Muscle layer of duodenum (tissue), 2 donors: ENCODE results near the gene HSPB9.

Source experiments
- H3K27ac ChIP-seq: one replicate; pipeline ENCODE4 v1.7.0; 2013; ENCODE audit warnings: mild to moderate bottlenecking, low read length
- H3K27me3 ChIP-seq: one replicate; pipeline ENCODE4 v1.7.0; 2013; ENCODE audit warnings: low read depth, mild to moderate bottlenecking, control low read depth, low read length
- H3K36me3 ChIP-seq, 2 donors: one replicate each; pipeline ENCODE4 v1.7.0; 2013; ENCODE audit warnings: low read length in 2 of 2, control low read depth in 1 of 2, mild to moderate bottlenecking in 1 of 2; ENCODE audit not compliant: insufficient read depth in 2 of 2, control insufficient read depth in 1 of 2
- H3K4me1 ChIP-seq, 2 donors: one replicate each; pipeline ENCODE4 v1.7.0; 2013; ENCODE audit warnings: low read length in 2 of 2, mild to moderate bottlenecking in 2 of 2, control low read depth in 1 of 2, moderate library complexity in 1 of 2; ENCODE audit not compliant: insufficient read depth in 2 of 2, control insufficient read depth in 1 of 2
- H3K4me3 ChIP-seq, 2 donors: one replicate each; pipeline ENCODE4 v1.7.0; 2013; ENCODE audit warnings: low read length in 2 of 2, low read depth in 1 of 2, mild to moderate bottlenecking in 1 of 2
- H3K9me3 ChIP-seq, 2 donors: one replicate each; pipeline ENCODE4 v1.7.0; 2013; ENCODE audit warnings: low read length in 2 of 2, control low read depth in 1 of 2, mild to moderate bottlenecking in 1 of 2; ENCODE audit not compliant: control insufficient read depth in 1 of 2
- donor health status: healthy.

Gene HSPB9

DNA sequence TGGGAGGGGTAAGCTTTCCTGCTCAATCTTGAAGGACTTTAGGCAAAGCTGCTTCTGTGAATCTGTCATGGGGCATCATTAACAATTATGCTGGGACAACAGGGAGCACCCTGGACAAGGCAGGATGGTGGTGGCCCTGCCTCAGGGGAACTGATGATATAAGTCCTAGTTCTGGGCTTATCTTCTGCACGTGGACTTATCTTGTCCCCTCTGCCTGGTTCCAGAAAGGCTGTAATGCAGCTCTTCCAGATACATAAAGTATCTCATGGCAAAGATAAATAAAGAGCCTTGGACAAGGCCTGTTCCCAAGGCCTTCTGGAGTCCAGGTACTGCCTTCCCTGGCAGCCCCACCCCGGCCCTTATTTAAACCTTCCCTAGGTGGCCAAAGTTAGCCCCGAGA, 18.3 kb upstream of the HSPB9 start:
- H3K36me3 ChIP-seq: peaks cover 0 to 32% of the 10 kb centered on the region in 2 donors
- H3K4me3 ChIP-seq: no peak overlapping the region
- H3K9me3 ChIP-seq: no peaks in the 10 kb centered on the region
- no peak overlapping the region for H3K27ac ChIP-seq
- no peaks in the 10 kb centered on the region for H3K27me3 ChIP-seq
- H3K4me1 ChIP-seq: peaks cover 0 to 5% of the 10 kb centered on the region in 2 donors

DNA sequence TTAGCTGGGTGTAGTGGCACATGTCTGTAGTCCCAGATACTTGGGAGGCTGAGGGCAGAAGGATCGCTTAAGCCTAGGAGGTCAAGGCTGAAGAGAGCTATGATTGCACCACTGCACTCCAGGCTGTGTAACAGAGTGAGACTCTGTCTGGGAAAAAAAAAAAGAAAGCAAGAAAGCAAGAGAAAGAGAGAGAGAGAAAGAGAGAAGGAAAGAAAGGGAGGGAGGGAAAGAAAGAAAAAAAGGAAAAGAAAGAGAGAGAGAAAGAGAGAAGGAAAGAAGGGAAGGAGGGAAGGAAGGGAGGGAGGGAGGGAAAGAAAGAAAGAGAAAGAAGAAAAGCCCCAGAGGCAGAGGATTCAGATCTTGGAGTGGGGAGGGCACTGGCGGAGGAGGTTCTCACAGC, 16.6 kb upstream of the HSPB9 start:
- H3K9me3 ChIP-seq: no peaks in the 10 kb centered on the region
- no peaks in the 10 kb centered on the region for H3K27me3 ChIP-seq
- peaks cover 0 to 6% of the 10 kb centered on the region in 2 donors for H3K4me1 ChIP-seq
- H3K27ac ChIP-seq: no peak overlapping the region
- H3K4me3 ChIP-seq: no peak overlapping the region
- H3K36me3 ChIP-seq: peaks cover 0 to 32% of the 10 kb centered on the region in 2 donors

DNA sequence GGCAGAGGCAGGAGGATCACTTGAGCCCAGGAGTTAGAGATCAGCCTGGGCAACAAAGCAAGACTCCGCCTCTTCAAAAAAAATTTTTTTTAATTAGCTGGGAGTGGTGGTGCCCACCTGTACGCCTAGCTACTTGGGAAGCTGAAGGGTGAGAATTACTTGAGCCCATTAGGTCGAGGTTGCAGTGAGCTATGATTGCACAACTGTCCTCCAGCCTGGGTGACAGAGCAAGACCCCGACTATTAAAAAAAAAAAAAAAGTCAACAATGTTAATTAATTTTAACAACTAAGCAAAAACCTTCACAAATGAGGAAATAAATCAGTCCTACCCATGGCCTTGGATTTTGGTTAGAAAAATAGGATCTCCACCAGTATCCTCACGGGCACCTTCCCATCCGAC, 15.5 kb upstream of the HSPB9 start:
- Histone ChIP-seq H3K9me3 (no peaks in the 10 kb centered on the region), H3K4me3 (no peak overlapping the region), H3K4me1 (peaks cover 4 to 12% of the 10 kb centered on the region in 2 donors), H3K36me3 (peaks cover 0 to 32% of the 10 kb centered on the region in 2 donors), H3K27ac (no peak overlapping the region), H3K27me3 (no peaks in the 10 kb centered on the region)

DNA sequence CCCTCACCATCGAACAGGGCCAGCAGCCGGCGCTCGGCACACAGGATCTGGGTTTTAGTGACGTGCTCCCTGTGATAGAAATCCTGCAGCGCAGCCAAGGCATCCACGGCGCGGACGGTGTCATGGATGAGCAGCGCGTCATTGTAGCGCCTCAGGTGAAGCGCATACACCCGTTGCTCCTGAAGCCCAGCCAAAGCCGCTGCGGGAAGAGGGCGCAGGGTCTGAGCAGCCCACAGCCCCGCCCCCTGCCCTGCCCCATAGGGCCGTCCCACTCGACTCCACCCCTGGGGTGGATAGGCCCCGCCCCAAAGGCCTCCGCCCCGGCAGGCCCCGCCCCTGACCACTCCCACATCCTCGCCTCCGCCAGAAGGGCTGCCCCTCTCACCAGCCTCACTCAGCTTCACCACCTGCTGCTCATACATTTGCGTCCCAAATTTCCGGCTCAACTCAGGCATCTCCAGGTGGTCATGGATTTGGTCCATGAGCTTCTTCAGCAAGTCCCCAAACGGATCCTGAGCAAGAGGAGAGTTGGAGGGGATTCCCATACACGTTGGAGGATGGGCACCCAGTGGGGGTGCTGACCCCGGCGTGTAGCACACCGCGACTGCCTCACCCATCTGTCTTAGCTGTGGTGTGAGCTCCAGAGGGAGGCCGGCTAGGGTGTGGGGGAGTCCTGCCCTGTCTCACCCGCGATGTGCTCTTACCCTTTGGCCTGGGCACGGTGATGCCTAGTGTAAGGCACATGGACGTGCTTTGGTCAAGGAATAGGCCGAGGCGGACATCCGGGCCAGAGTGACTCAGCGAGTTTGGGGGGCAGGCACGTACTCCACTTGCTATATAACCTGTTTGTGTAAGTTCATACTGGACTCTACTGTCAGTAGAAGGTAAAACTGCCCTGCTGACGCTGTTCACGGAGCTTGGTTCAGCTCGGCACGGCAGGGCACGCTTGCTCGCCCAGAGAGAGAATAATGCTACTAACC, 14.7 kb upstream of the HSPB9 start:
- H3K4me3 ChIP-seq: peak overlapping the region in 1 of 2 donors; percentile 14
- peaks cover 0 to 32% of the 10 kb centered on the region in 2 donors for H3K36me3 ChIP-seq
- no peaks in the 10 kb centered on the region for H3K9me3 ChIP-seq
- H3K27me3 ChIP-seq: no peaks in the 10 kb centered on the region
- H3K4me1 ChIP-seq: peaks cover 6 to 14% of the 10 kb centered on the region in 2 donors
- H3K27ac ChIP-seq: no peak overlapping the region

DNA sequence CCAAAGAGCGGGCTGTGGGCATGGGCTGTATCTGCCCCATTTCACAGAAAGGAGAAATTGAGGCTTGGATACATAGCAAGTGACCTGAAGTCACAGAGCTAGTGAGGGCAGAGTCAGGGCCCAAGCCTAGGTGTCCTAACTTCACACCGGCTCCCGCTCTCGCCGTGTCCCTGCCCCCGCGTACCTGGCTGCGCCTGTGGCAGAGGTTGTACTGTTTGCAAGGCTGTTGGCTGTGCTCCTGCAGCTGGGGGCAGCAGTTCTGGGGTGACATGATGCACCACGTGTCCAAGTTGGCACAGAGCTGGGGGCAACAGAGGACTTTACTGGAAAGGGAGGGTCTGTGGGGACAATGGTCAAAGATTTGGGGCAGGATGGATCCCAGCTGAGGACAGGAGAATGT, 13.5 kb upstream of the HSPB9 start:
- H3K27ac ChIP-seq: no peak overlapping the region
- no peaks in the 10 kb centered on the region for H3K27me3 ChIP-seq
- H3K36me3 ChIP-seq: peaks cover 0 to 25% of the 10 kb centered on the region in 2 donors
- no peaks in the 10 kb centered on the region for H3K9me3 ChIP-seq
- H3K4me1 ChIP-seq: peaks cover 8 to 18% of the 10 kb centered on the region in 2 donors
- H3K4me3 ChIP-seq: no peak overlapping the region

DNA sequence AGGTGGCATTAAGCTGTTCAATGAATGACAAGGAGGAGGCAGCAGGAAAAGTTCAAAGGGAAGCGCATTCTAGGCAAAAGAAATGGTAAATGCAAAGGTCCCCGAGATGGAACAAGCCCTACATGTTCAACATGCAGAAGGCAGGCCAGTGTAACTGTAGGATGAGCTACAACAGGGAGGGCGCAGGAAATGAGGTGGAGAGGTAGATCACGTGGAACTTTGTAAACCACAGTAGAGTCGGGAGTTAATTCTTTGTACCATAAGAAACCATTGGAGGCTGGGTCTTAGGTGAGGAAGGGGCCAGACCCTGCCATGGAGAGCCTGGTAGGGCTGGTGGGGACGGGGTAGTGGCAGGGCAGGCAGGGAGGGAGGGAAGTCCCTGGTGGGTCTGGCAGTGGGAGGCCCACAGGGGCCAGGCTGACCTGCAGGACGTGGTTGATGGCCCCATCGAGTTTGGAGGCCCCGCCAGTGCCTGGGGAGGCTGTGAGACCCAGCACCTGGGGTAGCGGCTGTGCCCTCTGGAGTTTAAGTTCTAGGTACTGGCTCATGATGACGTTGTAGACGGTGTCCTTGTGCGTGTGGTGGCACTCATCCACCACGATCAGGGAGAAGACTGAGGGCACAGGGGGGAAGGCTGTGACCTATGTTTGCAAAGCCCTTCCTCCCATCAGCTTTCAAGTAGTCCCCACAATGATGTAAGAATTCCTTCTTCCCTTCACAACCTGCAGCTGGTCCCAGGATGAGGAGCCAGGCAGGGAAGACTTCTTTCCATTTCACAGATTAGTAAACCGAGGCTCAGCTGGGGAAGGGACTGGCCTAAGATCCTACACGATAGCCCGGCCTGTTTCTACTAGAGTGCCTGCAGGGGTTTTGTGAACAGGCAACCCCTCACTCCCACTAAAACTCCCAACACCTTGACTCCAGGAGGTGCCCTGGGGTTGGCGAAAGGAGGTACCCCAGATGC, 12.0 kb upstream of the HSPB9 start:
- H3K36me3 ChIP-seq: peaks cover 0 to 10% of the 10 kb centered on the region in 2 donors
- no peaks in the 10 kb centered on the region for H3K27me3 ChIP-seq
- no peak overlapping the region for H3K4me3 ChIP-seq
- H3K9me3 ChIP-seq: no peaks in the 10 kb centered on the region
- peaks cover 8 to 18% of the 10 kb centered on the region in 2 donors for H3K4me1 ChIP-seq
- no peak overlapping the region for H3K27ac ChIP-seq

DNA sequence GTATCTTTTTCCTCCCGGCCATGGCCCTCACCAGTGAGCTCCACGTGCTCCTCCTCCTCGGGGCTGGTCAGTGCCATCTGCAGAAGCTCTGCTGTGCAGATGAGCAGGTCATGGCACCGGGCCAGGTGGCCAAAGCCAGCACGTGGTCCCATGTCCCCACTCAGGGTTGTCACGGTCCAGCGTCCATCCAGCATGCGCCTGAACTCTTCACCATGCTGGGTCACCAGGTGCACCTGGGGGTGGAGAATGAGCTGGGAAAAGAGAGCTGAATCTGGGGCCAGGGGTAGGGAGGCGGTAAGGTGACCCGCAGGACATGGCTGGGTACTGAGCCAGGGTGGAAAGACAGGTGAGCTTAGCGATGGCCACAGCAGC, 11.4 kb upstream of the HSPB9 start:
- no peaks in the 10 kb centered on the region for H3K27me3 ChIP-seq
- peak overlapping the region; percentile 96 for H3K27ac ChIP-seq
- peak overlapping the region; percentile 67 to 83 for H3K4me3 ChIP-seq
- H3K36me3 ChIP-seq: peaks cover 0 to 7% of the 10 kb centered on the region in 2 donors
- peaks cover 8 to 18% of the 10 kb centered on the region in 2 donors for H3K4me1 ChIP-seq
- H3K9me3 ChIP-seq: no peaks in the 10 kb centered on the region

DNA sequence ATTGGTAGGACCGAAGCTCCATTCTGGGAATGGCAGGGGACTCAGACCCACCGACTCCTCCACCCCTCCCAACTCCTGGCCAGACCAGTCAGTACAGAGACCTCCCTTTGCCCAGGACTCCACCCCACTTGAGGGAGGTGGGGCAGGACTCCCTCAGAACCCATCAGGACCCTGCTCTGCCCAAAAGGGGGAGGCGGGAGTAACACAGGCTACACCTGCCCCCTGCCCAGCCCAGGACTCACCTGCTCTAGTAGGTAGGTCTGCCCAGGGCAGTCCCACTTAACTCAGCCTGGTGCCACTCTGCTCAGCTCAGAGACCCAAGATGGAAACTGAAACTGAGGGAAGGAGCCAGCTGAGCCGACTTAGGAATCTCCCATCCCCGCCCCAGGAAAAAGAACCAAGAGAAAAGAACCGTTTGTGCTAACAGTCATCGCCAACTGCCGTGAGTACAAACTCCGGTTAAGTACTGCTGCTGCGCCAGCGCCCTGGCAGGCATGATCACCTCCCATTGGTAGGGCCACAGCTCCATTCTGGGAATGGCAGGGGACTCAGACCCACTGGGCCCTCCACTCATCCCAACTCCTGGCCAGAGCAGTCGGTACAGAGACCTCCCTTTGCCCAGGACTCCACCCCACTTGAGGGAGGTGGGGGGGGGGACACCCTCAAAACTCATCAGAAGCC, 10.6 kb upstream of the HSPB9 start:
- peak overlapping the region; percentile 67 to 83 for H3K4me3 ChIP-seq

DNA sequence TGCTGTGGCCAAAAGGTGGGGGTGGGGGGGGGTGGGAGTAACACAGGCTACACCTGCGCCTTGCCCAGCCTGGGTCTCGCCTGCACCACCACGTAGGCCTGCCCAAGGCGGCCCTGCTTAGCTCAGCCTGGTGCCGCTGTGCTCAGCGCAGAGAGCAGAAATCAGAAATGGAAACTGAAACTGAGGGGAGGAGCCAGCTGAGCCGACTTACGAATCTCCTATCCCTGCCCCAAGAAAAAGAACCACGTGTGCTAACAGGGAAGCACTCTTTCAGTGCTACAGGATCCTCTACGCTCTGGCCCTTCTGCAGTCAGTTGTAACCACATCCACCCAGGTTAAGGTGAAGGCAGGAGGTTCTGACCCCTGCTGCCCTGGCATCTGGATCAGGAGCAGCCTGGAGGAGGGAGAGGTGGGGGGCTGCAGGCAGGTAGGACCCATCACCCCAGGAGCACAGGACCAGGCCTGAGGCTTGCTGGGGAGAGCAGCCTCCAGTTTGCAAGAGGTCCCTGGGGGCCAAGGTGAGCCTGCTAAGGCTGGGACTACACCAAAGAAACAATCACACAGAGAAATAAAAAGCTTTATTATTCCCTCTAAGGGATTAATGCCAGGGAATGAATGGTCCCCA, 9.9 kb upstream of the HSPB9 start, which contains the start of gene DHX58:
DHX58 (minus strand) TSS at position 163 of the 625 bp plus-strand sequence. CDS start 822 bp downstream, outside the sequence.
- Histone ChIP-seq H3K9me3 (no peaks in the 10 kb centered on the region), H3K36me3 (peaks cover 0 to 16% of the 10 kb centered on the region in 2 donors), H3K27me3 (no peaks in the 10 kb centered on the region), H3K4me1 (peaks cover 8 to 18% of the 10 kb centered on the region in 2 donors), H3K27ac (peak within 1 kb of the TSS; percentile 96), H3K4me3 (peak within 1 kb of the TSS; percentile 67 to 83)

More for the DNA sequence above, 10.6 kb upstream of the HSPB9 start:
- H3K27me3 ChIP-seq: no peaks in the 10 kb centered on the region
- no peaks in the 10 kb centered on the region for H3K9me3 ChIP-seq
- H3K4me1 ChIP-seq: peaks cover 8 to 18% of the 10 kb centered on the region in 2 donors
- H3K27ac ChIP-seq: peak overlapping the region; percentile 96
- peaks cover 0 to 9% of the 10 kb centered on the region in 2 donors for H3K36me3 ChIP-seq

DNA sequence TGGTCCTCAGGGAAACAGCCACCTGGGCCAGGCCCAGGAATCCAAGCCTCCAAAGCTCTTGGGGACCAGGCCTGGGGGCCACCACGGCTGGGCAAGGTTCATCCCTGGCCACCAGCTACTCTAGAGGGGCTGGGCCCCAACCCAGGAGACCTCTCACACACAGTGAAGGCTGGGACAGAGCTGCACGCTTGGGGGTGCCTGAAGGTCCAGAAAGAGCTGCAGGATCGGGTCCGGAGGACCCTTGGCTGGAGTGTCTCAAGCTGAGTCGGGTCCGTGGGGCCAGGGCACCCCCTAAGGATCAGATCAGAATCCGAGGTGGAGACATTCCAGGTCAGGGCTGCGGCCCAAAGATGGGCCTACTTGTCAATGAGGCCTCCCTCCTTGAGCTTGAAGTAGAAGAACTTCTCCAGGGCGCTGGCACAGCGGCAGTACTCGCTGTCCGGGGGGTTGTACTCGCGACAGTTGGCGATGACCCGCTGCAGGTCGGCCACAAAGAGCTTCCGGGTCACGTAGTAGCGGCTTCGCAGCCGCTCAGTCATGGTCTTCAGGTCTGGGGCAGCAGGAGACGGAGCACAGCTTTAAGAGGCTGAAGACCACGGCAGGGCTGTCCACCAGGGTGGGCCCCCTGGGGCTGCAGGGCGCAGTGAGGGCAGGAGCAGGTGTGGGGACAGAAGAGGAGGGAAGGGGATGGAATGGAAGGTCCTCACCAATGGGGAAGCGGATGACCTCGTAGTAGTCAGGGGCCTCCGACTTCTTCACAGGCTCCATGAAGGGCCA, 9.1 kb upstream of the HSPB9 start:
- Histone ChIP-seq H3K9me3 (no peaks in the 10 kb centered on the region), H3K4me1 (peaks cover 8 to 18% of the 10 kb centered on the region in 2 donors), H3K4me3 (peak overlapping the region in 1 of 2 donors; percentile 67), H3K27me3 (no peaks in the 10 kb centered on the region), H3K36me3 (peaks cover 0 to 22% of the 10 kb centered on the region in 2 donors), H3K27ac (peak overlapping the region; percentile 96)
